ENCODE measurements around the gene PLCXD3.
A peak's percentile ranks its signal among the peaks of the same experiment; 100 is the strongest.

- no peak for TF ChIP-seq EP300 (IDR thresholded peaks at IDR 0.05; ENCODE audit: borderline replicate concordance)
- TF ChIP-seq REST (IDR thresholded peaks at IDR 0.05; ENCODE audit: low read depth) = no peak
- 0 out of 2 replicates have a peak, but pooled peaks have one; percentile 4 for TF ChIP-seq RAD21 (IDR thresholded peaks at IDR 0.05; ENCODE audit: low read depth)
- TF ChIP-seq CEBPB (IDR thresholded peaks at IDR 0.05) = no peak
These were observed 172.2 kb downstream of the PLCXD3 start for GRCh38 chr5:41338136-41338675.
